ENCODE results near the gene ZNF385D.

- no peak for TF ChIP-seq POLR2AphosphoS5 (IDR thresholded peaks at IDR 0.05; ENCODE audit: low read depth)
- TF ChIP-seq, protein P1, sequence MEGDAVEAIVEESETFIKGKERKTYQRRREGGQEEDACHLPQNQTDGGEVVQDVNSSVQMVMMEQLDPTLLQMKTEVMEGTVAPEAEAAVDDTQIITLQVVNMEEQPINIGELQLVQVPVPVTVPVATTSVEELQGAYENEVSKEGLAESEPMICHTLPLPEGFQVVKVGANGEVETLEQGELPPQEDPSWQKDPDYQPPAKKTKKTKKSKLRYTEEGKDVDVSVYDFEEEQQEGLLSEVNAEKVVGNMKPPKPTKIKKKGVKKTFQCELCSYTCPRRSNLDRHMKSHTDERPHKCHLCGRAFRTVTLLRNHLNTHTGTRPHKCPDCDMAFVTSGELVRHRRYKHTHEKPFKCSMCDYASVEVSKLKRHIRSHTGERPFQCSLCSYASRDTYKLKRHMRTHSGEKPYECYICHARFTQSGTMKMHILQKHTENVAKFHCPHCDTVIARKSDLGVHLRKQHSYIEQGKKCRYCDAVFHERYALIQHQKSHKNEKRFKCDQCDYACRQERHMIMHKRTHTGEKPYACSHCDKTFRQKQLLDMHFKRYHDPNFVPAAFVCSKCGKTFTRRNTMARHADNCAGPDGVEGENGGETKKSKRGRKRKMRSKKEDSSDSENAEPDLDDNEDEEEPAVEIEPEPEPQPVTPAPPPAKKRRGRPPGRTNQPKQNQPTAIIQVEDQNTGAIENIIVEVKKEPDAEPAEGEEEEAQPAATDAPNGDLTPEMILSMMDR (conservative IDR thresholded peaks at IDR 0.05; ENCODE audit: low read depth in 2 of 2): no peak
- TF ChIP-seq EZH2 (IDR thresholded peaks at IDR 0.05; ENCODE audit: low read depth, unreplicated experiment): no peak
- no peak for TF ChIP-seq EZH2phosphoT487 (IDR thresholded peaks at IDR 0.05; ENCODE audit: unreplicated experiment)
- TF ChIP-seq, protein P2, sequence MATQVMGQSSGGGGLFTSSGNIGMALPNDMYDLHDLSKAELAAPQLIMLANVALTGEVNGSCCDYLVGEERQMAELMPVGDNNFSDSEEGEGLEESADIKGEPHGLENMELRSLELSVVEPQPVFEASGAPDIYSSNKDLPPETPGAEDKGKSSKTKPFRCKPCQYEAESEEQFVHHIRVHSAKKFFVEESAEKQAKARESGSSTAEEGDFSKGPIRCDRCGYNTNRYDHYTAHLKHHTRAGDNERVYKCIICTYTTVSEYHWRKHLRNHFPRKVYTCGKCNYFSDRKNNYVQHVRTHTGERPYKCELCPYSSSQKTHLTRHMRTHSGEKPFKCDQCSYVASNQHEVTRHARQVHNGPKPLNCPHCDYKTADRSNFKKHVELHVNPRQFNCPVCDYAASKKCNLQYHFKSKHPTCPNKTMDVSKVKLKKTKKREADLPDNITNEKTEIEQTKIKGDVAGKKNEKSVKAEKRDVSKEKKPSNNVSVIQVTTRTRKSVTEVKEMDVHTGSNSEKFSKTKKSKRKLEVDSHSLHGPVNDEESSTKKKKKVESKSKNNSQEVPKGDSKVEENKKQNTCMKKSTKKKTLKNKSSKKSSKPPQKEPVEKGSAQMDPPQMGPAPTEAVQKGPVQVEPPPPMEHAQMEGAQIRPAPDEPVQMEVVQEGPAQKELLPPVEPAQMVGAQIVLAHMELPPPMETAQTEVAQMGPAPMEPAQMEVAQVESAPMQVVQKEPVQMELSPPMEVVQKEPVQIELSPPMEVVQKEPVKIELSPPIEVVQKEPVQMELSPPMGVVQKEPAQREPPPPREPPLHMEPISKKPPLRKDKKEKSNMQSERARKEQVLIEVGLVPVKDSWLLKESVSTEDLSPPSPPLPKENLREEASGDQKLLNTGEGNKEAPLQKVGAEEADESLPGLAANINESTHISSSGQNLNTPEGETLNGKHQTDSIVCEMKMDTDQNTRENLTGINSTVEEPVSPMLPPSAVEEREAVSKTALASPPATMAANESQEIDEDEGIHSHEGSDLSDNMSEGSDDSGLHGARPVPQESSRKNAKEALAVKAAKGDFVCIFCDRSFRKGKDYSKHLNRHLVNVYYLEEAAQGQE (IDR thresholded peaks at IDR 0.05; ENCODE audit: unreplicated experiment): no peak
- no peak for TF ChIP-seq CREB1 (CRISPR knock-in tag; IDR thresholded peaks at IDR 0.05; ENCODE audit: low read depth)
- no peak for TF ChIP-seq ZNF331 (CRISPR knock-in tag; IDR thresholded peaks at IDR 0.05; ENCODE audit: low read depth)
- TF ChIP-seq JUNB (IDR thresholded peaks at IDR 0.05; ENCODE audit: unreplicated experiment): no peak
- no peak for TF ChIP-seq ZNF114 (CRISPR knock-in tag; IDR thresholded peaks at IDR 0.05)
- TF ChIP-seq ETS1 (IDR thresholded peaks at IDR 0.05): no peak
Measured at GRCh38 chr3:21542656-21543379, 208.2 kb downstream of the ZNF385D start.

Measured in GM23338 (cell line).